NCI-H226 (cell line): ENCODE measurements around the gene VAT1L.
A peak's percentile ranks its signal among the peaks of the same experiment; 100 is the strongest.
"Not testable (repeated sequence)": the region's sequence is repeated elsewhere in the genome, so short reads cannot be mapped to it uniquely, and the experiment has no call there.

Source experiments
- DNase-seq: peaks from one replicate; pipeline ENCODE4 v3.0.0-alpha.2; 2015

VAT1L gene

GRCh38 chr16:77918809-77919707 is 130.7 kb downstream of the VAT1L start:
- peak; percentile 21 for DNase-seq

GRCh38 chr16:77919761-77920415 is 131.5 kb downstream of the VAT1L start:
- DNase-seq, result no peak

GRCh38 chr16:77920984-77921383 is 132.6 kb downstream of the VAT1L start:
- DNase-seq, result no peak

DNA sequence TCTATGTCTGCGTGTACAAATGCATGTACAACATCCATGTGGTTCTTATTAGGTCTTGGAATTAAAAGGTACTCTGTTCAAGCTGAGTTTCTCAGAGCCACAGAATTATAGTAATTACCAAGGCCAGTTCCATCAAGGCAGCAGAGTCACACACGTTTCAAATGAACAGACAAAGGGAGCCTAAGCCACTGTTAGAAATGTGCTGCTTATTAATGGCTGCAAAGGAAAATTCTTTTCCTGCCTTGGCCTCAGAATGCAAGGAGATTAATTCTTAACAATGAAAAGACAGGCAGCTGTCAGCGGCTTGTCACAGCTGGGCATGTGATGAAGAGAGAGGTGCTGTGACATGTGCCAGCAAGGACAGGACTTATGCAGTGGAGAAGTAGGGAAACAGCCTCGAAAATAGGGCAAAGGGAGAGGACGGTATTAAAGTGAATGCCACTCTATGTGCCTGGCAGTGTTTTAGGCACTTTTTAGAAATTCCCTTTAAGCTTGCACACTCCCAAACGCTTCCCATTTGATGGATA is 133.9 kb downstream of the VAT1L start:
- DNase-seq, result no peak

DNA sequence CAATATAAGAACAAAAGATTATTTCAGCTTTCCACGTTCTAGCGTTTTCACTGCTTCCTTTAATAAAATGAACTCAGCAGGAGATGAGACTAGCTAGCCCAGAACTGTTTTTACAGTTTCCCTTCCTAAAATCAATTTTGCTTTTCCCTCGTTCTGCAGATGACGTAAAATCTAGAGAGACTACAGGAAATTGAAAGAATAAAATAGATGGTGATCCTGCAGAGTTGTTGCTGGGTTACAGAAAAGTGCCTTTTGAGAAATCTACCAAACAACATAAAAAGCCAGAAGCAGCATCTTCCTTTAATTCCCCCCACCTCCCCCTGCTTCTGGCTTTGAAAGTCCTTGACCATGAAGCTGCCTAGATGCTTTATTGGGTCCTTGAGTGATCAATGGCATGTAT is 137.2 kb downstream of the VAT1L start:
- DNase-seq, result no peak

DNA sequence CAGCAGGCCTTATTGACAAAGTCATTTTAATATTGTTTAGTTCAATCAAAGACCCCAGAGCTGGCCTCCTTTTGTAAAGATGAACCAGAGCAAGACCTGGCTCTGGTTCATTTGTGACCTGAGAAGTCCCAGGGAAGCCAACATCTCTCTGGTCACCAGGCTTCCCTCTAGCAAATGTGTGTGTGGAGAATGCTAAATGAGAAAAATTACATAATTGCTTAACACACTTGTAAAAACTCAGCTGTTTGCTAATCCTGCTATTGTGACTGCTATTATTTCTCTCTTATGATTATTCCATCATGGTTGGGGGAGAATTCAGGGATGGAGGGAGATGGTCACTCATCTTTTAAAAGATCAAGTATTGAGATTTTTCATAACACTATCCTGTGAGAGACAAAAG is 139.7 kb downstream of the VAT1L start:
- DNase-seq, result no peak

GRCh38 chr16:77929004-77929403 is 140.6 kb downstream of the VAT1L start:
- no peak for DNase-seq

GRCh38 chr16:77931058-77931457 is 142.7 kb downstream of the VAT1L start:
- no peak for DNase-seq

- DNase-seq, result no peak
Measured at GRCh38 chr16:77937473-77938149, 149.2 kb downstream of the VAT1L start.

GRCh38 chr16:77938913-77939312 is 150.5 kb downstream of the VAT1L start:
- DNase-seq, result no peak

GRCh38 chr16:77939968-77940367 is 151.6 kb downstream of the VAT1L start:
- no peak for DNase-seq

DNA sequence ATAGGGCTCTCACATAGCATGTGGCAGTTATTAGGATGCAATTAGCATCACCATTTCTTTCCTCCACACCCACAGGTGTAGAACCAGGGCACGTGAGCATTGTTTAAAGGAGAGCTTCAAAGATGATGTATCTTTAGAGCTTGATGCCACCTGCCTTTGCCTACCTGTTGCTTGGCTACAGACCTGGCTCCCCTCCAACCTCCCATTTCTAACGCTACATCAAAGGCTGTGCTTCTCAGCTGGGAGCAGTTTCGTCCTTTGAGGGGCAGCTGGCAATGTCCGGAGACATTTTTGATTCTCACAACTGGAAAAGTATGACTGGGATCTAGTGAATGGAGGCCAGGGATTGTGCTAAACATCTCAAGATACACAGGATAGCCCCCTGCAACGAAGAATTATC is 155.4 kb downstream of the VAT1L start:
- no peak for DNase-seq

- no peak for DNase-seq
Measured at GRCh38 chr16:77944631-77945030, 156.3 kb downstream of the VAT1L start.

GRCh38 chr16:77945126-77945525 is 156.8 kb downstream of the VAT1L start:
- no peak for DNase-seq

GRCh38 chr16:77946823-77947222 is 158.5 kb downstream of the VAT1L start:
- peak; percentile 20 for DNase-seq

- DNase-seq, result not testable (repeated sequence)
Measured at GRCh38 chr16:77947590-77947989, 159.2 kb downstream of the VAT1L start.

DNA sequence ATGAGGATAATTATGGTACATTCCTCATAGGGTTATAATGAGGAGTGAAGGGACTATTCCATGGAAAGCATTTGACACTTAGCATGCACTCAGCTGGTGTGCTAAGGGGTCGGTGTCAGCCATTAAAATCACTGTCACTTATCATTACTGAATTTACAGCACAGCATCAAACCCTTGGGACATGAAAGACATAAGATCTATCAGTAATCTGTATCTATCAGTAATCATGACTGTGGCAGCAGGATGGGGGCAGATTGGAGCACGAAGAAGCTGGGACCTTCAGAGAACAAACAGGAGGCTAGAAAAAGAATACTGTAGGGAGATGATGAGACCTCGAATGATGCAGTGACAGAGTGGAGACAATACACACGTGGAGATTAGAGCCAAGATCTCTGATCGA is 160.5 kb downstream of the VAT1L start:
- DNase-seq, result no peak

DNA sequence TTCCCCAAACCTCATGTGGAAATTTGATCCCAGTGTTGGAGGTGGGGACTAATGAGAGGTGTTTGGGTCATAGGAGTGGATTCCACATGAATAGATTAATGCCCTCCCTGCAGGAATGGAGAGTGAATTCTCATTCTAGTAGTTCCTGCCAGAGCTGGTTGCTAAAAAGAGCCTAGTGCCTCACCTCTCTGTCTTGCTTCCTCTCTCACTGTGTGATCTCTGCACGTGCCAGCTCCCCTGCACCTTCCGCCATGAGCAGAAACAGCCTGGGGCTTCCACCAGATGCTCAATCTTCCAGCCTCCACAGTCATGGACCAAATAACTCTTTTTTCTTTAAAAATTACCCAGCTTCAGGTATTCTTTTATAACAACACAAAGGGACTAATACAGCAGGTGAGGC is 161.1 kb downstream of the VAT1L start:
- no peak for DNase-seq

DNA sequence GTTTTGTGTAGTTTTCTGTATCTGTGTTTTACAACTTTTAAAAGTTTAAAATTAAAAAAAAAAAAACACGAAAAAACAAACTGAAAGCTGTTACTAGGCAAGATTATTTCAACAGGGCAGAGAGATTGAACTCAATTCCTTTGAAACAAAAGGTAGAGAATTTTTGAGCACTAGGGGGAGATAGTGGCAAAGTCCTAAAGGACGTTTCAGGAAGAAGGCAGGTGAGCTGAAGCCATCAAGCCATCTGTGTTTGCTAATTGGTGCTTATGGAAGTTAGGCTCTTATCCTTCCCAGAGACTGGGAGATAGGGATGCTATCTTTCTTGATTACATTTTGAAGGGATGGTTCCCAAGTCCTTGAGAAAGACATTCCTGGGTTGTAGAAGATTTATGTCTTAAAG is 163.4 kb downstream of the VAT1L start:
- DNase-seq, result no peak

- no peak for DNase-seq
Measured at GRCh38 chr16:77955127-77955526, 166.8 kb downstream of the VAT1L start.

GRCh38 chr16:77956231-77956630 is 167.9 kb downstream of the VAT1L start:
- DNase-seq, result no peak

DNA sequence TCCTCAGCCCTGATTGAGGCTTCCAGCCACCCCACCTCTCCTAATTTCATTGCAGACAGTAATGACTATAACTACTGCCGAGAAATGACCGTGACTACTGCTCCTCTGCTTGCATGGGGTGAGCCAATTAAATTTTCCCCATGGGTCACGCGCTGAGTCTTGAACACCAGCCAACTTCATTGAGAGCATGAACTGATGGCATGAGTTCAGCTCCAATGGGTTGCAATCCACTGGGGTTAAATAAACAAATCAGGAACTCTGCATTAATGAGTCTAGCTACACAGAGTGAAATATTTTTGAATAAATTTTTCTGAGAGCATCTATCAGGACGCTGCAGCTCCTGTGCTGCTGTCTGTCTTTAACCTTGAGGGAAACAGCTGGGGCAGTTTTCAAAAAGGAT is 172.4 kb downstream of the VAT1L start:
- no peak for DNase-seq

DNA sequence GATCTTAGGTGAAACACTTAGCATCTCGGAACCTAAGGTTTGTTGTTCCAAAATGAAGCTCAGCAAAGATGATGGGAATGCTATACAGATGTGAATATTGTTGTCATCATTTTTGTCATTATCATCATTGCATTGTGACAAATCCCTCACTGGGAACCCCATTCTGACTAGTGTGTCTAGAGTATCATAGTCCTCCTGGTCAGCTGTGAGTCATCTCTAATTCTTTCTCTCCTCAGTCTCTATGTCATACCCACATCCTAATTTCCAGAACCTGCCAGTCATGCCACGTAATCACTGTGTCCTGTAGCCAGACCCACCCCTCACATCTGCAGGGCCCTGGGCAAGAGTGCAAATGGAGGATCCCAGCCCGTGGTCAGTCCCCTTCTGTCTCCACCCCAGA is 173.4 kb downstream of the VAT1L start:
- DNase-seq, result no peak

DNA sequence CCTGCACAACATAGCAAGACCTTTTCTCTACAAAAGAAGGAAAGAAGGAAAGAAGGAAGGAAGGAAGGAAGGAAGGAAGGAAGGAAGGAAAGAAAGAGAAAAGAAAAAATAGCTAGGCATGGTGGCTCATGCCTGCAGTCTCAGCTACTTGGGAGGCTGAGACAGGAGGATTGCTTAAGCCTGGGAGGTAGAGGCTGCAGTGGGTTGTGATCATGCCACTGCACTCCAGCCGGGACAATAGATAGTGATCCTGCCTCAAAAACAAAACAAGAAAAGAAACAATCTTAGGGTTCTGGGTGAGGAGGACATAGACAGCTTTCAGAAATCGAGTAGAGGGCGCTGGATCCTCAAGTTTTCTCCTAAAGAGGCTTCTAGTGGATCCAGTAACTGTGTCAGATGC is 174.3 kb downstream of the VAT1L start:
- no peak for DNase-seq
